ENCODE measurements around the gene GPR137. TPM values are rescaled to one million over a fixed set of nuclear protein-coding genes. Genes with fewer than 3 reads are reported as not detected.
"Not testable (repeated sequence)": the region's sequence is repeated elsewhere in the genome, so short reads cannot be mapped to it uniquely, and the experiment has no call there.

The GPR137 gene
- total RNA-seq, 4 donors from 2014 or later, result 6.4 to 35.2 (median 27.4) TPM

GRCh38 chr11:64306563-64306875 is 20.9 kb downstream of the GPR137 start:
- intact Hi-C loops (cut with DNase I; ENCODE audit: low total_unique reads) (no loop called here), in situ Hi-C loops (cut with MboI; ENCODE audit: low pct_ligation_motif_present in 1 of 4, low pct_unique_long_range_greater_than_20kb in 1 of 4, low sequenced_read_pairs in 3 of 4) (no loop called here)
- no peak for DNase-seq
- Histone ChIP-seq H3K27ac (peak overlapping the region; percentile 90 to 99 (median 98)), H3K36me3 (no peaks in the 10 kb centered on the region), H3K9me3 (no peaks in the 10 kb centered on the region), H3K27me3 (peaks cover 6% of the 10 kb centered on the region), H3K4me3 (peak overlapping the region; percentile 56 to 92 (median 73)), H3K4me1 (peaks cover 4 to 29% (median 25%) of the 10 kb centered on the region in 4 donors)
- WGBS, 2 donors (ENCODE audit: low coverage in 1 of 2), result 18% methylated on average over 6 of the region's 9 CpGs; no CpG with 5 or more reads in 1 of the 2 donors
- TF ChIP-seq EP300 (IDR thresholded peaks at IDR 0.05; ENCODE audit: low read depth) (no peak), POLR2A (IDR thresholded peaks at IDR 0.05) (no peak), POLR2AphosphoS5 (IDR thresholded peaks at IDR 0.05) (no peak), CTCF (IDR thresholded peaks at IDR 0.05) (no peak)

- Histone ChIP-seq H3K36me3 (no peaks in the 10 kb centered on the region), H3K27me3 (peaks cover 1% of the 10 kb centered on the region), H3K4me3 (peak overlapping the region in 3 of 4 donors; percentile 56 to 81 (median 65)), H3K9me3 (no peaks in the 10 kb centered on the region), H3K27ac (peak overlapping the region; percentile 90 to 99 (median 98)), H3K4me1 (peaks cover 4 to 29% (median 25%) of the 10 kb centered on the region in 4 donors)
- TF ChIP-seq POLR2AphosphoS5 (IDR thresholded peaks at IDR 0.05), result no peak
- no peak for TF ChIP-seq EP300 (IDR thresholded peaks at IDR 0.05; ENCODE audit: low read depth)
- TF ChIP-seq POLR2A (IDR thresholded peaks at IDR 0.05), result no peak
- no peak for TF ChIP-seq CTCF (IDR thresholded peaks at IDR 0.05)
- in situ Hi-C loops (cut with MboI; ENCODE audit: low pct_ligation_motif_present in 1 of 4, low pct_unique_long_range_greater_than_20kb in 1 of 4, low sequenced_read_pairs in 3 of 4), result no loop called here
- intact Hi-C loops (cut with DNase I; ENCODE audit: low total_unique reads), result no loop called here
- DNase-seq, result peak; percentile 65
- WGBS, 2 donors (ENCODE audit: low coverage in 1 of 2), result 61% methylated on average over 7 of the region's 15 CpGs; no CpG with 5 or more reads in 1 of the 2 donors
These were observed 21.4 kb downstream of the GPR137 start for GRCh38 chr11:64306876-64307622.

DNA sequence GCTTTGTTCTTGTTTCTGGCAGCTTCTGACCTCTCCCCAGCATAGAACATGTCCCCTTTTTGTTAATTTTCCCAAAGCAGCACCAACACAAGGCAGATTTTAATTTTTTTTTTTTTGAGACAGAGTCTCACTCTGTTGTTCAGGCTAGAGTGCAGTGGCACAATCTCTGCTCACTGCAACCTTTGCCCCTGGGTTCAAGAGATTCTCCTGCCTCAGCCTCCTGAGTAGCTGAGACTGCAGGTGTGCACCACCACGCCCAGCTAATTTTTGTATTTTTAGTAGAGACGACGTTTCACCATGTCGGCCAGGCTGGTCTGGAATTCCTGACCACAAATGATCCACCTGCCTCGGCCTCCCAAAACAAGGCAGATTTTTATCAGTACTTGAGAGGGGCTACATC is 22.1 kb downstream of the GPR137 start:
- Histone ChIP-seq H3K4me1 (peaks cover 4 to 35% (median 25%) of the 10 kb centered on the region in 4 donors), H3K27ac (peak overlapping the region in 3 of 4 donors; percentile 90 to 99 (median 96)), H3K4me3 (peak overlapping the region in 1 of 4 donors; percentile 65)
- DNase-seq; intact Hi-C loops (cut with DNase I; ENCODE audit: low total_unique reads); H3K27me3 ChIP-seq; H3K9me3 ChIP-seq; H3K36me3 ChIP-seq; in situ Hi-C loops (cut with MboI; ENCODE audit: low pct_ligation_motif_present in 1 of 4, low pct_unique_long_range_greater_than_20kb in 1 of 4, low sequenced_read_pairs in 3 of 4): not testable (repeated sequence)
- 59% methylated on average over 5 of the region's 5 CpGs; no CpG with 5 or more reads in 1 of the 2 donors for WGBS, 2 donors (ENCODE audit: low coverage in 1 of 2)

DNA sequence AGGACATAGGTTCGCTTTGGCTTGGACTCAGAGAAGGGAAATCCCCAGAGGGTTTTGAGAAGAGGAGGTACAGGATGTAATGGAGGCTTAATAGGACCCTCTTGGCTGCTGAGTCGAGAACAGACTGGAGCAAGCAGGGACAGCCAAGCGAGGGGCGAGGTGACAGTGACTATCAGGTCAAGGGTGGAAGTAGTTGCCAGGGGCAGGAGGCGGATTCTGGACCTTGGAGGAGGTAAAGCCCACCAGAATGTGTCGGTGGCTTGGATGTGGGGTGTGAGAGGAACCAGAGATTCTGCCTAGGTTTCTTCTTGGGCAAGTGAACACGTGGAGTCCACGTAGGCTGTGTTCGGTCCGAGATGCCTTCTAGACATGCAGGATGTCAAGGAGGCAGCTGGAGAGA is 27.3 kb downstream of the GPR137 start:
- peaks cover 0 to 11% (median 3%) of the 10 kb centered on the region in 4 donors for H3K36me3 ChIP-seq
- no peak overlapping the region for H3K4me3 ChIP-seq
- no peaks in the 10 kb centered on the region for H3K27me3 ChIP-seq
- no peaks in the 10 kb centered on the region for H3K9me3 ChIP-seq
- WGBS, 2 donors (ENCODE audit: low coverage in 1 of 2), result 83 to 89% methylated on average over 1 to 10 of the region's 10 CpGs
- peaks cover 4 to 29% (median 13%) of the 10 kb centered on the region in 4 donors for H3K4me1 ChIP-seq
- intact Hi-C loops (cut with DNase I; ENCODE audit: low total_unique reads), result no loop called here
- H3K27ac ChIP-seq, result peak overlapping the region in 3 of 4 donors; percentile 51 to 68 (median 62)
- TF ChIP-seq POLR2AphosphoS5 (IDR thresholded peaks at IDR 0.05) (no peak), CTCF (IDR thresholded peaks at IDR 0.05) (no peak), EP300 (IDR thresholded peaks at IDR 0.05; ENCODE audit: low read depth) (no peak), POLR2A (IDR thresholded peaks at IDR 0.05) (no peak)
- no peak for DNase-seq
- in situ Hi-C loops (cut with MboI; ENCODE audit: low pct_ligation_motif_present in 1 of 4, low pct_unique_long_range_greater_than_20kb in 1 of 4, low sequenced_read_pairs in 3 of 4), result no loop called here

Data from transverse colon (tissue), 4 donors.